ENCODE results near the gene SRRM2. TPM values are rescaled to one million over a fixed set of nuclear protein-coding genes. Genes with fewer than 3 reads are reported as not detected.

Gene SRRM2
- total and polyA plus RNA-seq, 9 of the 15 experiments (the other 6 are each of a cell fraction or from before 2014, with no cell fraction given) = 26.7 to 563 (median 81.1) TPM

GRCh38 chr16:2752035-2752849 is at the start of gene SRRM2 (continued):
- TF ChIP-seq E4F1 (CRISPR knock-in tag; IDR thresholded peaks at IDR 0.05; ENCODE audit: borderline replicate concordance) = 0 out of 2 replicates have a peak, but pooled peaks have one; percentile 11
- TF ChIP-seq ZNF3 (CRISPR knock-in tag; IDR thresholded peaks at IDR 0.05) = no peak
- TF ChIP-seq FOXJ2 (tag; IDR thresholded peaks at IDR 0.05) = no peak
- peak; percentile 11; the same call in 1 of the 2 replicates for TF ChIP-seq USF2 (CRISPR knock-in tag; IDR thresholded peaks at IDR 0.05)
- no peak for TF ChIP-seq REST (IDR thresholded peaks at IDR 0.05; ENCODE audit: borderline replicate concordance)
- peak; percentile 71; the same call in 1 of the 2 replicates for TF ChIP-seq REST (CRISPR knock-in tag; IDR thresholded peaks at IDR 0.05; ENCODE audit: low read depth)
- TF ChIP-seq PATZ1 (CRISPR knock-in tag; IDR thresholded peaks at IDR 0.05; ENCODE audit: borderline replicate concordance) = peak; percentile 90; the same call in 1 of the 2 replicates
- peak; percentile 56; the same call in 1 of the 2 replicates for TF ChIP-seq TOE1 (IDR thresholded peaks at IDR 0.05; ENCODE audit: borderline replicate concordance)
- TF ChIP-seq TOE1 (CRISPR knock-in tag; IDR thresholded peaks at IDR 0.05; ENCODE audit: borderline replicate concordance, low read depth) = no peak
- TF ChIP-seq SAP30 (IDR thresholded peaks at IDR 0.05; ENCODE audit: borderline replicate concordance, insufficient read depth, low read depth, low read length, poor library complexity, severe bottlenecking) = no peak
- TF ChIP-seq YBX1 (IDR thresholded peaks at IDR 0.05) = no peak
